ENCODE results near the gene TSC2.
A peak's percentile ranks its signal among the peaks of the same experiment; 100 is the strongest.

Gene TSC2

DNA sequence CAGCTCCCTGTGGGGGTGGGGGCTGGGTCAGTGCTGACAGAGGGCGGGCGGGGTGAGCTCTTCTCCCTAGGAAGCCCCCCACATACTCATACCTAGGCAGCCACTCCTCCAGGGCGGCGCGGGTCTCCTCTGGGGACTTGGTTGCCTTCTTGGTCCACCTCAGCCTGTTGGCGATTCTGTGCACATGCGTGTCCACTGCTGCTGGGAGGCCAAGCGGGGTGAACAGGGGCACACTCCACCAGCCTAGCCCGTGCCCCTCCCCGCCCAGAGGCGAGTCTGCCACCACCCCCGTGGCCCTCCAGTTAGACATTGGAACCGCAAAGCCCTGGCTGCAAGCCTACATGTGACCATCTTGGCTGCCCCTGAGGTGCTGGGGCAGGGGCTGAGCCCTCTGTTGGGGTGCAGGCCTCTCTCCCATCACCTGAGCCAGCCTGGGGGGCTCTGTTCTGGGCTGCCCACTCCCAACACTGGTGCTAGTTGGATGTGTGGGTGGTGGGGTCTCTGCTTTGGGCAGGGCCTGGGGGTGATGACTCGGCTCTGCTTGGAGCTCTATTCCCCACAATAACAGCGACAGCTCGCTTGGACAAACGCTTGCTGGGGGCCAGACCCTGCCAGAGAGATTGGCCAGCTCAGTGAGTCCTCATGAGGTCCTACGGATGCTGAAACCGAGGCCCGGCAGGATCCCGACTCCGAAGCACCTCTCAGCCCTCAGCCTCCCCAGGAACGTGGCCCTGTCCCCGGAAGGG lies 7.6 kb upstream of the TSC2 start:
- TF ChIP-seq POLR2AphosphoS5 (IDR thresholded peaks at IDR 0.05; ENCODE audit: low read depth, low read length) (no peak), SPI1 (IDR thresholded peaks at IDR 0.05; ENCODE audit: low read depth, low read length) (no peak), POU2F2 (IDR thresholded peaks at IDR 0.05; ENCODE audit: low read depth, low read length) (no peak), TAF1 (IDR thresholded peaks at IDR 0.05; ENCODE audit: low read depth, low read length) (no peak), POLR2A (IDR thresholded peaks at IDR 0.05; ENCODE audit: low read depth, low read length) (no peak), PAX5 (IDR thresholded peaks at IDR 0.05; ENCODE audit: insufficient read depth, low read length, severe bottlenecking) (no peak)
- no peak for FAIRE-seq
- no peak for DNase-seq (ENCODE audit: insufficient read length, low spot score)

DNA sequence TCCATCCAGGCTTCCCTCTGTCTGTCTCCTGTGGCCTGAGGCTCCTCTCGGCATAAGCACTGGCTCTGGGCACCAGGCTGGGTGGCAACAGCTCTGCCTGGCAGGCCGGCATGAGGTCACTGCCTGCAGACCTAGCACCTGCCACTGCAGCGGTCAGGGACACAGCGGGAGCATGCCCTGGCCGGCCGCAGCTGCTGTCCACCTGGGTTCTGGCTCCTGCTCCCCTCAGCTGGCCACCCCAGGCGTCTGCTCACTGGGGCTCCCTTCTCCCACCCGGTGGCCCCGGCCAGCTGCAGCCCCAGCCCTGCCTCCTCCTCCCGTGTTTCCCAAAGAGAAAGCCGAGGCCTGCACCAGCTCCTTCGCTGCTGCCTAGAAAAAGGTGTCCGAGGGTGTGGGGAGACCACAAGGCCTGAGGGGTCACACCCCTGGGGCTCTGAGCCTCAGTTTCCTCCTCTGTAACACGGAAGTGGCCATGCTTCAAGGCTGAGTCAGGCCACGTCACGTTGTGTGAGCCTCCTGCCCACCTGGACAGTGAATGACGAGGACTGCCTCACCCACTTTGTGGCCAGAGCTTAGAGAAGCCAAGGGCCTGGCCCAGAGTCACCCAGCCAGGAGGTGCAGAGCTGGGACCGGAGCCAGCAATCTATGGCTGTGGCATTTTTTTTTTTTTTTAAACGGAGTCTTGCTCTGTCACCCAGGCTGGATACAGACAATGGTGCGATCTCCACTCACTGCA lies 6.8 kb upstream of the TSC2 start:
- FAIRE-seq (no peak), DNase-seq (ENCODE audit: insufficient read length, low spot score) (no peak)
- TF ChIP-seq POLR2A (IDR thresholded peaks at IDR 0.05; ENCODE audit: low read depth, low read length) = no peak
- TF ChIP-seq SPI1 (IDR thresholded peaks at IDR 0.05; ENCODE audit: low read depth, low read length) = no peak
- no peak for TF ChIP-seq POU2F2 (IDR thresholded peaks at IDR 0.05; ENCODE audit: low read depth, low read length)
- TF ChIP-seq POLR2AphosphoS5 (IDR thresholded peaks at IDR 0.05; ENCODE audit: low read depth, low read length) = no peak
- TF ChIP-seq PAX5 (IDR thresholded peaks at IDR 0.05; ENCODE audit: insufficient read depth, low read length, severe bottlenecking) = no peak
- no peak for TF ChIP-seq TAF1 (IDR thresholded peaks at IDR 0.05; ENCODE audit: low read depth, low read length)

DNA sequence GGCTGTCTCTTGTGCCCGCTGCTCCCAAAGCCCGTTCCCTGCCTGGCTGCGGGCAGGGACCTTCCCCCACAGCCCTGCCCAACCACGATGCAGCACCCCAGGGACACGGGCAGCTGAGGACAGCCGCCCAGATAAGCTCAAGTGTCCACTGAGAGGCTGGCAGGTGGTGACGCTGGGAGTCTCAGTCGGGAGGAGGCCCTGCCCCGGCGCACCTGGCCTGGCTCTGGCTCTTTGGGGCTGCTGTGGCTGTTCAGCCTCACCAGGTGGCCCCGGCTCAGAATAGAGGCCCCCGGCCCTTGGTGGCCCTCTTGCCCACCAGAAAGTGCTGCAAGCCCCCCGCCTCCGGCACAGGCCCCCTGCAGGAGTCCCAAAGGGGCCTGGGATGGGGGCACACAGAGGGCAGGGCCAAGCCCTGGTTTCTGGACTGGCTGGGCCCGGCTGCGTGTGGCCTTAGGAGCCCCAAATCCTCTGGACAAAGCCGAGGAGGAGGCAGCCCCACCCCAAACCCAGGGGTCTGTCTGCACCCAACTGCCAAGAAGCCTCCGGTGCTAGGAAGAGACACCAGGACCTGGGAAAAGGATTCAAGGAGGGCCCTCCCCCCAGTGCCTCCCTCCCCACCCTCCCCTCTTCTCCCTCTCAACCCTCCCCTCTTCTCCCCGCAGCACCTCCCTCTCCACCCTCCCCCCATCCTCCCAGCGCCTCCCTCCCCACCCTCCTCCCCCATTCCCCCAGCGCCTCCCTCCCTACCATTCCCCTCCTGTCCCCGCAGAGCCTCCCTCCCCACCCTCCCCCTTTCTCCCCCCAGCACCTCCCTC lies 5.4 kb upstream of the TSC2 start:
- TF ChIP-seq PAX5 (IDR thresholded peaks at IDR 0.05; ENCODE audit: insufficient read depth, low read length, severe bottlenecking) (no peak), POU2F2 (IDR thresholded peaks at IDR 0.05; ENCODE audit: low read depth, low read length) (no peak), POLR2AphosphoS5 (IDR thresholded peaks at IDR 0.05; ENCODE audit: low read depth, low read length) (no peak), SPI1 (IDR thresholded peaks at IDR 0.05; ENCODE audit: low read depth, low read length) (no peak), TAF1 (IDR thresholded peaks at IDR 0.05; ENCODE audit: low read depth, low read length) (no peak), POLR2A (IDR thresholded peaks at IDR 0.05; ENCODE audit: low read depth, low read length) (no peak)
- DNase-seq (ENCODE audit: insufficient read length, low spot score) = no peak
- FAIRE-seq = no peak

DNA sequence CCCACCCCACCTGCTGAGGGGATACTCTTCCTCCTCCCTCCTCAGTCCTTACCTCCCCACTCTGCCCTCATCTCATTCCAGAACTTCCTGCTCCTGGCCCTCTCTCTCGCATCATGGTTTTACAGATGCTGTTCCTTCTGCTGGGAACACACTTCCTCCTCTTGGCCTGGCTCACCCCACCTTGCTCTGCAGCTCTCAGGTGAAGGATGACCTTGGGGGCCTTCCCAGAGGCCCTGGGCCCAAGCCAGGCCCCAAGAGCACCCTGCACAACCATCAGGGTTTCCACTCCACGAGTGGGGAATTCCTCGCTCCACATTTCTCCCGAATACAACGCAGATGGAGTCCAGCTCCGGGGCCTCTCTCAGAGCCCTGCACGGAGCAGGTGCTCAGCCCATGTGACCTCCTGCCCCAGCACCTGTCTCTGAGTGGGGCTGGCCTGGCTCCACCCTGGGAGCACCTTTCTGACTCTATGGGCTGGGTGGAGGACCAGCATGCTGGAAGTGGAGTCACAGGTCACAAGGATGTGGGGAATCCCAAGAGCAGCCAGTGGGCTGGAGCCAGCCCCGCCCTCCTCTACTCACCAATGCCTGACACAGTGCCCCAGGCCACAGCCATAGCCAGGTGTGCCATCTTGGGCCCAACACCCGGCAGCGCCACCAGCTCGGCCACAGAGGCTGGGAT lies 4.7 kb upstream of the TSC2 start:
- no peak for FAIRE-seq
- no peak for DNase-seq (ENCODE audit: insufficient read length, low spot score)
- TF ChIP-seq POLR2A (IDR thresholded peaks at IDR 0.05; ENCODE audit: low read depth, low read length) = no peak
- TF ChIP-seq SPI1 (IDR thresholded peaks at IDR 0.05; ENCODE audit: low read depth, low read length) = no peak
- no peak for TF ChIP-seq PAX5 (IDR thresholded peaks at IDR 0.05; ENCODE audit: insufficient read depth, low read length, severe bottlenecking)

DNA sequence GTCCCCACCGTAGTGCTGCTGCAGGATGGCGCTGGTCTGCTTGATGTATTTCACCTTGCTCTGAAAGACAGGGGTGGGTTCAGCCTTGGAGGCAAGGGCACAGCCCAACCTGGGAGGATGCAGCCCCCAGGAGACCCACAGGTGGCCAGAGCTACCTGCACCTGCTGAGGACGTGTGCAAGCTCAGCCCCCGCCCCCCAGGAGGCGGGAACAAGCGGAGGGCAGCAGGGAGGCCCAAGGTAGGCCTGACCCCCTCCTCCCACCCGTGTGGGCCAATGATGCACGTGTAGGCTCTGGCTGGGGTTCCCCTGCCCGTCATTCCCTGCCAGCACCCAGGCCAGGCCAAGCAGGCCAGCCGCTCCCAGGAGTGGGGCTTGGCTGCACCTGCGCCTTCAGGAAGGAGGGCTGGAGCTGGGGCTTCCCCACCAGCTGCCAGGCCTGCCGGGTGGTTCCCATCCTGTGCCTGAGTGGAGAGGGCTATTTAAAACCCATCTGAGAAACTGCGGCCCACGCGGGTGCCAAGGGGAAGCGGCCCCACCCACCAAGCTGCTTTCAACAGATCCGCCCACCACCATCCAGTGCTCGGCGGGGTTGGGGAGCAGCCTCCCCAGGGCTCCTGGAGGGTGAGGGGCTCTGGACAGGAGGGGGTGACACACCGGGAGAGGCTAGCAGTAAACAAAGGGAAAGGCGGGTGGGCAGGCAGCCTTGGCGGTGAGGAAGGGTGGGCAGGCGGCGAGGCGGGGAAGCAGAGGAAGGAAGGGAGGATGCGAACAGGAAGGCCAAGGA lies 3.9 kb upstream of the TSC2 start:
- no peak for TF ChIP-seq POLR2A (IDR thresholded peaks at IDR 0.05; ENCODE audit: low read depth, low read length)
- TF ChIP-seq POU2F2 (IDR thresholded peaks at IDR 0.05; ENCODE audit: low read depth, low read length) = no peak
- no peak for TF ChIP-seq SPI1 (IDR thresholded peaks at IDR 0.05; ENCODE audit: low read depth, low read length)
- no peak for TF ChIP-seq POLR2AphosphoS5 (IDR thresholded peaks at IDR 0.05; ENCODE audit: low read depth, low read length)
- TF ChIP-seq TAF1 (IDR thresholded peaks at IDR 0.05; ENCODE audit: low read depth, low read length) = no peak
- TF ChIP-seq PAX5 (IDR thresholded peaks at IDR 0.05; ENCODE audit: insufficient read depth, low read length, severe bottlenecking) = no peak
- DNase-seq (ENCODE audit: insufficient read length, low spot score) = no peak

DNA sequence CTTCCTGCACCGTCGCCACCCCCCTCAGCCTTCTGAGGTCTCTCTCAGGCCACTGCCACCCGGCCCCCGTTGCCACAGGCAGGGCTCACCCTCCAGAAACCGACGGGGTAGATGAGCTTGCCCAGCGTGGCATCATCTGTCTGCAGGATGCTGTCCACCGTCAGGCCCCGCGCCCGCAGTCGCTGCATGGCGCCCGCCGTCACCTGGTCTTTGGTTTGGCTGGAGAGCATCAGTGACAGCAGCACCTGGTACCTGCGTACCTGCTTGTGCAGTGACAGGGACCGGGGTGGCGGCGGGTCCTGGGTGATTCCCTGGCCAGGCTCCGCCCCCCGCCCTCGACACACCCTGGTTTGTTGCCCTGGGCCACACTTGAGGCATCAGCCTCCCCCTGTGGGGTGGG lies 3.2 kb upstream of the TSC2 start:
- no peak for TF ChIP-seq POU2F2 (IDR thresholded peaks at IDR 0.05; ENCODE audit: low read depth, low read length)
- TF ChIP-seq POLR2A (IDR thresholded peaks at IDR 0.05; ENCODE audit: low read depth, low read length) = no peak
- TF ChIP-seq TAF1 (IDR thresholded peaks at IDR 0.05; ENCODE audit: low read depth, low read length) = no peak
- no peak for TF ChIP-seq POLR2AphosphoS5 (IDR thresholded peaks at IDR 0.05; ENCODE audit: low read depth, low read length)
- no peak for TF ChIP-seq PAX5 (IDR thresholded peaks at IDR 0.05; ENCODE audit: insufficient read depth, low read length, severe bottlenecking)
- TF ChIP-seq SPI1 (IDR thresholded peaks at IDR 0.05; ENCODE audit: low read depth, low read length) = no peak
- FAIRE-seq (no peak), DNase-seq (ENCODE audit: insufficient read length, low spot score) (no peak)

More for the DNA sequence above, 3.9 kb upstream of the TSC2 start:
- FAIRE-seq = peak; percentile 35

DNA sequence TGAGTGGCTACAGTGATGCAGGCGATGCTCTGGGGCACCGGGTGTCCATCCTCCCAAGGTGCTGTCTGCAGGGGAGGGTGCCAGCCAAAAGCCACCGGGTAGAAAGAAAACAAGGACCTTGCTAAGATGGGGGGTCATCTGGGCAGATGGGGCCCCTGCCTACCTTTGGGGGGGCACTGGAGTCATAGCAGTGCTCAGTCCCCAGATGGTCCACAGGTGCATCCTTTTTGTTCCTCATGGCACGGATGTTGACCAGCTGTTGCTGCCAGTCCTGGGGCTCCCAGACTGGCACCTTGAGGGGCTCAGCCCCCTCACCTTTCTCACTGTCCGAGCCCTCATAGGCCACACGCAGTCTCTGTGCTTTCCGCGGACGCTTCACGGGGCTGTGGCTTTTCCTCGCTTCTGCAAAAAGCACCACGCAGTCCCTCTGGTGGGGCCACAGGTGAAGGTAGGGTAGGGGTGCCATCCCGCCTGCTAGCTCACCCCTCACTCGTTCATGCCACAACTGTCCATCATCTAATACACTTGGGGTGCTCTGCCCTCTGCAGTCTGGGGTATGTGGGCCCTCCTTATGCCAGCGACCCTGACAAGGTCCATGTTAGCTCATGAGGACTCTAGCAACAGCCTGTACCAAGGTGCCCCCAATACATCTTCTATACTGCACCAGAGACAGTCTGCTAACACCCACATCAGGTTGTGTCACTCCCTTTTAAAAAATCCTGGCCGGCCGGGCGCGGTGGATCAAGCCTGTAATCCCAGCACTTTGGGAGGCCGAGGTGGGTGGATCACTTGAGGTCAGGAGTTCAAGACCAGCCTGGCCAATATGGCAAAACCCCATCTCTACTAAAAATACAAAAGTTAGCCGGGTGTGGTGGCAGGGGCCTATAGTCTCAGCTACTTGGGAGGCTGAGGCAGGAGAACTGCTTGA lies 1.6 kb upstream of the TSC2 start:
- DNase-seq (ENCODE audit: insufficient read length, low spot score) (no peak), FAIRE-seq (no peak)
- TF ChIP-seq POLR2AphosphoS5 (IDR thresholded peaks at IDR 0.05; ENCODE audit: low read depth, low read length) (no peak), TAF1 (IDR thresholded peaks at IDR 0.05; ENCODE audit: low read depth, low read length) (no peak)

DNA sequence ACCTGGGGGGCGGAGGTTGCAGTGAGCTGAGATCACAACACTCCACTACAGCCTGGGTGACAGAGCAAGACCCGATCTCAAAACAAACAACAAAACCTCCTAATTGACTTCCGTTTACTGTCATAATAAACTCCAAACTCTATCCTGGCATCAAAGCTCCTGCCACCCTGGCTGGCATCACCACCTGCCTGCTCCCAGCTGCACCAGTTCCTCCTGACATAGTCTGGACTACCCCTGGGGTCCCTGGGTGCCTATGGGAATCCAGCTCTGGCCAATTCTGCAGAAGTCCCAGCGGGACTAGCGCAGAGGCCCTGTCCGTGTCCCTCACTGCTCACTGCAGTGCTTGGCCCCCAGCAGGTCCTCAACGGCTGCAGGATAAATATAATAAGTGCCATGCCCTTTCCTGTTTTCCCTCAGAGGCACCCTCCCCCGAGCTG lies 874 bp upstream of the TSC2 start:
- FAIRE-seq = peak; percentile 23
- TF ChIP-seq POU2F2 (IDR thresholded peaks at IDR 0.05; ENCODE audit: low read depth, low read length) = no peak
- DNase-seq (ENCODE audit: insufficient read length, low spot score) = no peak
